ENCODE measurements around the gene TTLL8.

DNA sequence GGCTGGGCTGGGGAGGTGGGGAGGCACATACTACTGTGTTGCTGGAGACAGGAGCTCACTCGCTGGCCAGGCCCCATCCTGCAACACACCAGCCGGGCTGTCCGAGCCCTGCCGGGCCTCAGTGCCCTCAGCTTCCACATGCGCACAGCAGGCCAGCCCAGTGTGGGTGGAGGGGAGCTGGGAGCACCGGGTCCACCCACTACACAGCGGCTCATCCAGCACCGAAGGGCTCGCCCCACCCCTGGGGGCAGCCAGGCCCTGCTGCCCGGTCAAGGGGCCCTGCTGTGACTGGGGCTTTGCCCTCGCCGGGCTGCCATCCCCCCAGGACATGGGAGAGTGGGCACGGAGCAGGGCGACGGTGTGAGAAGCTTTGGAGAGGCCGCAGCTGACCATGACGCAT lies 9.3 kb downstream of the TTLL8 start:
- TF ChIP-seq CTCF (IDR thresholded peaks at IDR 0.05; ENCODE audit: low read depth, low read length) (no peak), POLR2A (IDR thresholded peaks at IDR 0.05; ENCODE audit: extremely low read depth, insufficient read length) (no peak), MYC (IDR thresholded peaks at IDR 0.05; ENCODE audit: low read depth, low read length) (no peak), MAX (IDR thresholded peaks at IDR 0.05; ENCODE audit: low read depth, low read length) (no peak)
